C4-2B (cell line): ENCODE measurements around the gene HNRNPF.

ENCODE experiments used
- ZFX ChIP-seq: fragments of 450-650 bp; IDR thresholded peaks from 2 replicates; pipeline ENCODE4 v1.6.1; 2017
- TF ChIP-seq, protein P1 (sequence below): fragments of 450-650 bp; conservative IDR thresholded peaks from 2 replicates; pipeline ENCODE4 v1.5.1; 2017; ENCODE audit warnings: mild to moderate bottlenecking

DNA sequence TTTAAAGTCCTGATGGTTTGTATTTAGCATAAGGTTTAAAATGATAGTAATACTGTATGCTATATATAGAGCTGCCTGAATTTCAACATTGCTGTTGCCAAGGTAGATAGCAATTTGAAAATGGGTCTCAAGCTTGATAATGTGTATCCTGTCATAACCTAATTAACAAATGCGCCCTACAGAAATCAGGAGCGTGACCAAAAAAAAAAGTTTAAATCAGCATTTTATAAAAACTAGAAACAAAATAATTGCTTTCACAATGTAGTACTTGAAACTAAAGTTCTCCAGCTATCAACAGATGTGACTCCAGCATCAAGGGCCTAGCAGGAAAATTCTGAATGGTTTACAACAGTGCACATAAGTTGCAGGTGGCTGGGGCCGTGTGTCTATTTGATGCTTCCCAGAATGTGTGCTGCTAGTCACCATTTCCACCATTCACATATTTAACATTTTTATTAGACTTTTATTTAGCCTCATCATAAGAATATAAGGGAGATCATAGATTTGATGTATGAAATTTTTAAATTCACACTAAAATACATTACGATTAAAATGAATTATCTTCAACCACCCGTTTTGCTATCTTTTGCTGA, 23.5 kb downstream of the HNRNPF start:
- TF ChIP-seq, protein P1, sequence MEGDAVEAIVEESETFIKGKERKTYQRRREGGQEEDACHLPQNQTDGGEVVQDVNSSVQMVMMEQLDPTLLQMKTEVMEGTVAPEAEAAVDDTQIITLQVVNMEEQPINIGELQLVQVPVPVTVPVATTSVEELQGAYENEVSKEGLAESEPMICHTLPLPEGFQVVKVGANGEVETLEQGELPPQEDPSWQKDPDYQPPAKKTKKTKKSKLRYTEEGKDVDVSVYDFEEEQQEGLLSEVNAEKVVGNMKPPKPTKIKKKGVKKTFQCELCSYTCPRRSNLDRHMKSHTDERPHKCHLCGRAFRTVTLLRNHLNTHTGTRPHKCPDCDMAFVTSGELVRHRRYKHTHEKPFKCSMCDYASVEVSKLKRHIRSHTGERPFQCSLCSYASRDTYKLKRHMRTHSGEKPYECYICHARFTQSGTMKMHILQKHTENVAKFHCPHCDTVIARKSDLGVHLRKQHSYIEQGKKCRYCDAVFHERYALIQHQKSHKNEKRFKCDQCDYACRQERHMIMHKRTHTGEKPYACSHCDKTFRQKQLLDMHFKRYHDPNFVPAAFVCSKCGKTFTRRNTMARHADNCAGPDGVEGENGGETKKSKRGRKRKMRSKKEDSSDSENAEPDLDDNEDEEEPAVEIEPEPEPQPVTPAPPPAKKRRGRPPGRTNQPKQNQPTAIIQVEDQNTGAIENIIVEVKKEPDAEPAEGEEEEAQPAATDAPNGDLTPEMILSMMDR: no peak
- no peak for TF ChIP-seq ZFX
